ENCODE results near the gene PPM1J. TPM values are rescaled to one million over a fixed set of nuclear protein-coding genes. Genes with fewer than 3 reads are reported as not detected.

The PPM1J gene
- total and polyA plus RNA-seq, 9 of the 15 experiments (the other 6 are each of a cell fraction or from before 2014, with no cell fraction given): 0.25 to 10.5 (median 4.2) TPM

DNA sequence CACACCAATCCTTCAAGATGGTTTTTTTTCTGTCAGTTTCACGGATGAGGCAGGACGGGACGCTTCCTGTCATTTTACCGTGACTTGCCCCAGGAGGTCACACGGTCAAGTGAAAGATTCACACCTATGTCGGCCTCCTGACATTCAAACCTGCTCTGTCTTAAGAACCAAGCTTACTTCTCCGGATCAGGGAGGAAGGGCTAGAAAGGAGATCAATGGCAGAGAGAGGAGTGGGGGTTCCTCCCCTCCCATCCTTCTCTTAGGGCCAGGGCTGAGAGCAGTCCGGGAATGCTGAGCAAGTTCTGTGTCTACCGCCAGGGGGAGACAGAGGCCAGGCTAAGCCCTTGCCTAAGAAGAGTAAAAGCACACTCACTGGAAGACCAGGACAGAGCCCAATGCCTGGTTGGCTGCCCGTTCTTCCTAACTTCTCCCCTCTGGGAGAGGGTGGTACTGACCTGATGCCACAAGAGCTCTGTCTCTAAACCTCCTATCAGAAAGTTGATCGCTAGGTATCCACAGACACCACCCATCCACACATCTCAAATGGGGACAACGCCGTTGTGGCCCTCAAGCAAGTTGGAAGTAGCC, 1.1 kb upstream of the PPM1J start:
- Histone ChIP-seq H3K27ac (ENCODE audit: extremely low read depth, low read depth, low read length) (no peak overlapping the region), H4K20me1 (replicated peaks; ENCODE audit: control insufficient read depth, insufficient read depth, low read length) (no peaks in the 10 kb centered on the region), H3K4me2 (ENCODE audit: insufficient read depth, low read length) (peak overlapping the region; percentile 92), H3K4me1 (replicated peaks in 1 of 2; ENCODE audit: control insufficient read depth in 2 of 2, insufficient read depth in 2 of 2, low read length in 2 of 2) (peaks cover 17 to 37% of the 10 kb centered on the region in 2 experiments; a peak in 4 of 5 replicates), H3K9me1 (ENCODE audit: control insufficient read depth, insufficient read depth, low read length) (no peaks in the 10 kb centered on the region), H3K4me3 (peak overlapping the region; percentile 59), H3K9ac (ENCODE audit: insufficient read depth in 1 of 2, low read depth in 2 of 2, low read length in 2 of 2) (no peak overlapping the region), H2AFZ (ENCODE audit: low read depth, low read length) (peak overlapping the region; percentile 90), H3K27me3 (ENCODE audit: control insufficient read depth in 2 of 2, insufficient read depth in 2 of 2, low read length in 2 of 2) (peaks cover 5 to 20% of the 10 kb centered on the region in 2 experiments; a peak in 4 of 5 replicates), H3K79me2 (ENCODE audit: control insufficient read depth, insufficient read depth, low read length) (no peaks in the 10 kb centered on the region), H3K36me3 (ENCODE audit: control insufficient read depth, insufficient read depth, low read length) (no peaks in the 10 kb centered on the region), H3K9me3 (replicated peaks; ENCODE audit: control insufficient read depth, insufficient read depth, low read depth, low read length) (no peaks in the 10 kb centered on the region)
- CTCF ChIA-PET (ENCODE audit: low intra/inter-chr PET ratio): interaction anchor here (0.9 to 5.1 kb wide), 5 partner anchors 88 to 961 kb away, joined by 3 to 109 read pairs (median 7); partner anchors contain the start of gene LRIG2
- ATAC-seq (peak; percentile 84), FAIRE-seq (peak; percentile 98), DNase-seq (ENCODE audit: extremely low read depth in 1 of 4, low spot score in 3 of 4) (peak; percentile 83 to 94 (median 85))
- 16% methylated on average over 13 of the region's 13 CpGs for WGBS (ENCODE audit: insufficient coverage, low coverage, missing lambda C conversion rate)
- intact Hi-C loops (cut with micrococcal nuclease) (loop anchor here (1.0 to 10.0 kb wide), 7 partner anchors 90 to 961 kb away; partner anchors contain the start of gene SLC16A1), in situ Hi-C loops (cut with MboI) (loop anchor here (5.0 kb wide), 2 partner anchors 91 to 326 kb away; no protein-coding TSS in a partner anchor)
- POLR2A ChIA-PET: interaction anchor here (0.6 to 1.9 kb wide), 6 partner anchors 12 to 356 kb away, joined by 3 to 15 read pairs (median 4); partner anchors contain the start of gene LRIG2
- BruUV-seq (replicated peaks): no TSS peak
- TF ChIP-seq POU5F1 (IDR thresholded peaks at IDR 0.05; ENCODE audit: borderline replicate concordance, low read depth, low read length, partially characterized antibody) (no peak), ZNF140 (CRISPR knock-in tag; IDR thresholded peaks at IDR 0.05) (no peak), SNIP1 (IDR thresholded peaks at IDR 0.05; ENCODE audit: low read depth) (no peak), CBX8 (IDR thresholded peaks at IDR 0.05; ENCODE audit: borderline replicate concordance, extremely low read depth, low read depth, low read length, poor library complexity, severe bottlenecking) (no peak), BHLHE40 (IDR thresholded peaks at IDR 0.05; ENCODE audit: low read length) (no peak), ZNF12 (CRISPR knock-in tag; IDR thresholded peaks at IDR 0.05) (no peak), MXI1 (IDR thresholded peaks at IDR 0.05; ENCODE audit: low read depth, low read length) (no peak), PTTG1 (tag; IDR thresholded peaks at IDR 0.05; ENCODE audit: low read depth) (no peak), PPARD (CRISPR knock-in tag; IDR thresholded peaks at IDR 0.05) (no peak), ZNF24 (IDR thresholded peaks at IDR 0.05) (no peak), PTRF (tag; IDR thresholded peaks at IDR 0.05) (no peak), ZBTB8A (IDR thresholded peaks at IDR 0.05; ENCODE audit: partially characterized antibody) (no peak), SMAD3 (CRISPR knock-in tag; conservative IDR thresholded peaks at IDR 0.05) (no peak), CHCHD3 (CRISPR knock-in tag; IDR thresholded peaks at IDR 0.05) (no peak), ETV6 (IDR thresholded peaks at IDR 0.05; ENCODE audit: borderline replicate concordance in 1 of 2, low read depth in 2 of 2, low read length in 1 of 2) (no peak), ETV6 (CRISPR knock-in tag; IDR thresholded peaks at IDR 0.05; ENCODE audit: borderline replicate concordance) (no peak), SIN3B (IDR thresholded peaks at IDR 0.05; ENCODE audit: low read depth) (no peak; the same call in 1 of the 2 replicates)
- TF ChIP-seq, protein P1, sequence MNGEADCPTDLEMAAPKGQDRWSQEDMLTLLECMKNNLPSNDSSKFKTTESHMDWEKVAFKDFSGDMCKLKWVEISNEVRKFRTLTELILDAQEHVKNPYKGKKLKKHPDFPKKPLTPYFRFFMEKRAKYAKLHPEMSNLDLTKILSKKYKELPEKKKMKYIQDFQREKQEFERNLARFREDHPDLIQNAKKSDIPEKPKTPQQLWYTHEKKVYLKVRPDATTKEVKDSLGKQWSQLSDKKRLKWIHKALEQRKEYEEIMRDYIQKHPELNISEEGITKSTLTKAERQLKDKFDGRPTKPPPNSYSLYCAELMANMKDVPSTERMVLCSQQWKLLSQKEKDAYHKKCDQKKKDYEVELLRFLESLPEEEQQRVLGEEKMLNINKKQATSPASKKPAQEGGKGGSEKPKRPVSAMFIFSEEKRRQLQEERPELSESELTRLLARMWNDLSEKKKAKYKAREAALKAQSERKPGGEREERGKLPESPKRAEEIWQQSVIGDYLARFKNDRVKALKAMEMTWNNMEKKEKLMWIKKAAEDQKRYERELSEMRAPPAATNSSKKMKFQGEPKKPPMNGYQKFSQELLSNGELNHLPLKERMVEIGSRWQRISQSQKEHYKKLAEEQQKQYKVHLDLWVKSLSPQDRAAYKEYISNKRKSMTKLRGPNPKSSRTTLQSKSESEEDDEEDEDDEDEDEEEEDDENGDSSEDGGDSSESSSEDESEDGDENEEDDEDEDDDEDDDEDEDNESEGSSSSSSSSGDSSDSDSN (IDR thresholded peaks at IDR 0.05; ENCODE audit: borderline replicate concordance in 1 of 2, low read depth in 2 of 2, low read length in 2 of 2): 0 out of 4 replicates have a peak, but pooled peaks of 1 of the 2 experiments have one; percentile 69
- TF ChIP-seq, protein P2, sequence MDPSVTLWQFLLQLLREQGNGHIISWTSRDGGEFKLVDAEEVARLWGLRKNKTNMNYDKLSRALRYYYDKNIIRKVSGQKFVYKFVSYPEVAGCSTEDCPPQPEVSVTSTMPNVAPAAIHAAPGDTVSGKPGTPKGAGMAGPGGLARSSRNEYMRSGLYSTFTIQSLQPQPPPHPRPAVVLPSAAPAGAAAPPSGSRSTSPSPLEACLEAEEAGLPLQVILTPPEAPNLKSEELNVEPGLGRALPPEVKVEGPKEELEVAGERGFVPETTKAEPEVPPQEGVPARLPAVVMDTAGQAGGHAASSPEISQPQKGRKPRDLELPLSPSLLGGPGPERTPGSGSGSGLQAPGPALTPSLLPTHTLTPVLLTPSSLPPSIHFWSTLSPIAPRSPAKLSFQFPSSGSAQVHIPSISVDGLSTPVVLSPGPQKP (CRISPR knock-in tag; IDR thresholded peaks at IDR 0.05): no peak
